Sigmoid colon (tissue), 4 donors: ENCODE data around the gene GGTLC2.

Experiments
- EP300 ChIP-seq, 4 donors: sonication (generic); formaldehyde crosslinking; IDR thresholded peaks; one replicate each; pipeline ENCODE4 v1.6.1; 2017; ENCODE audit warnings: antibody characterized with exemption in 4 of 4
- POLR2A ChIP-seq, 2 donors: fragments of 450-650 bp; IDR thresholded peaks; one replicate each; pipeline ENCODE4 v1.6.1; 2016; ENCODE audit warnings: antibody characterized with exemption in 2 of 2, mild to moderate bottlenecking in 2 of 2, moderate library complexity in 2 of 2
- POLR2AphosphoS5 ChIP-seq, 4 donors: sonication (generic); formaldehyde crosslinking; IDR thresholded peaks; one replicate each; pipeline ENCODE4 v1.6.1; 2017; ENCODE audit warnings: antibody characterized with exemption in 4 of 4
- TF ChIP-seq, protein P1 (sequence below), 4 experiments: fragments of 450-650 bp in 3 of 4; fragments of 200-600 bp in 1 of 4; IDR thresholded peaks; one replicate each; pipeline ENCODE4 v1.5.1; 2016 to 2019; ENCODE audit warnings: antibody characterized with exemption in 4 of 4, mild to moderate bottlenecking in 3 of 4, moderate library complexity in 2 of 4

DNA sequence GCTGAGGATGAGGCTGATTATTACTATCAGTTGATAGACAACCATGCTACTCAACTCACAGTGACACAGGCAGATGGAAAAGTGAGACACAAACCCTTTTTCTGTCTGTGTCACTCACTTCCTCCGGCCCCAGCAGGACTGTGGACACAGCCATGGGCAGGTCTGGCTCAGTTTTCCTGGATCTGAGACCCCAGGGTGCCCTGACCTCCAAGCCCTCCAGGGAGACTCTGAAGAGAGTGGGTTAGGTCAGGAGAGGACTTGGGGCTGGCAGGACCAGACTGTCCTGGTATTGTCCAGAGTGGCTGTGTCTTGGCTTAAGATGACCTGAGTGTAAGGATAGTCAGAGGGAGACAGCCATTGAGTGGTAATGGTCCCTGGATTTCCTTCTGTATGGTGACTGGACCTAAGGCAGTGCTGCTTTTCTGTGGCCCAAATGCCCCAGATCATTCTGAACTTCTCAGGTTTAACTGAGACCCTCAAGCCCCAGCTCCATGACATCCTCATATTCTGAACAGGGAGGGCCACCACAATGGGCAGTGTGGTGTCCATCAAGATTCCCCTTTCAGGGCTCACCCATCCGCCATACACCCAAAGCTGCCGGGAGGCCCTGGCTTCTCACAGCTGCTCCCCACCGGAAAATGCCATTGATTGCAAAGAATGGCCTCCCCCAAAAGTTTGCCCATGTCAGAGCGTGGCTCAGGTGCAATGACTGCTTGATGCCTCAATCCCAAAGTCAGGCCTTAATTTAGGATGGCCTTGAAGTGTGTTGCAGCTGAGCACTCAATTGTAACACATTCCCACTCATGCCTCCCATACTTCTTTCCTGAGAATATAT is 49.2 kb upstream of the GGTLC2 start:
- TF ChIP-seq, protein P1, sequence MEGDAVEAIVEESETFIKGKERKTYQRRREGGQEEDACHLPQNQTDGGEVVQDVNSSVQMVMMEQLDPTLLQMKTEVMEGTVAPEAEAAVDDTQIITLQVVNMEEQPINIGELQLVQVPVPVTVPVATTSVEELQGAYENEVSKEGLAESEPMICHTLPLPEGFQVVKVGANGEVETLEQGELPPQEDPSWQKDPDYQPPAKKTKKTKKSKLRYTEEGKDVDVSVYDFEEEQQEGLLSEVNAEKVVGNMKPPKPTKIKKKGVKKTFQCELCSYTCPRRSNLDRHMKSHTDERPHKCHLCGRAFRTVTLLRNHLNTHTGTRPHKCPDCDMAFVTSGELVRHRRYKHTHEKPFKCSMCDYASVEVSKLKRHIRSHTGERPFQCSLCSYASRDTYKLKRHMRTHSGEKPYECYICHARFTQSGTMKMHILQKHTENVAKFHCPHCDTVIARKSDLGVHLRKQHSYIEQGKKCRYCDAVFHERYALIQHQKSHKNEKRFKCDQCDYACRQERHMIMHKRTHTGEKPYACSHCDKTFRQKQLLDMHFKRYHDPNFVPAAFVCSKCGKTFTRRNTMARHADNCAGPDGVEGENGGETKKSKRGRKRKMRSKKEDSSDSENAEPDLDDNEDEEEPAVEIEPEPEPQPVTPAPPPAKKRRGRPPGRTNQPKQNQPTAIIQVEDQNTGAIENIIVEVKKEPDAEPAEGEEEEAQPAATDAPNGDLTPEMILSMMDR (IDR thresholded peaks at IDR 0.05) = no peak
- TF ChIP-seq EP300 (IDR thresholded peaks at IDR 0.05) (no peak), POLR2A (IDR thresholded peaks at IDR 0.05) (no peak), POLR2AphosphoS5 (IDR thresholded peaks at IDR 0.05) (no peak)
